Measurements from ENCODE around the gene VWA8. TPM values are rescaled to one million over a fixed set of nuclear protein-coding genes. Genes with fewer than 3 reads are reported as not detected.

VWA8 gene
- total and polyA plus RNA-seq, 2 of the 13 experiments (the other 11 are each of a cell fraction or from before 2014, with no cell fraction given): 9.1 to 17.3 TPM

DNA sequence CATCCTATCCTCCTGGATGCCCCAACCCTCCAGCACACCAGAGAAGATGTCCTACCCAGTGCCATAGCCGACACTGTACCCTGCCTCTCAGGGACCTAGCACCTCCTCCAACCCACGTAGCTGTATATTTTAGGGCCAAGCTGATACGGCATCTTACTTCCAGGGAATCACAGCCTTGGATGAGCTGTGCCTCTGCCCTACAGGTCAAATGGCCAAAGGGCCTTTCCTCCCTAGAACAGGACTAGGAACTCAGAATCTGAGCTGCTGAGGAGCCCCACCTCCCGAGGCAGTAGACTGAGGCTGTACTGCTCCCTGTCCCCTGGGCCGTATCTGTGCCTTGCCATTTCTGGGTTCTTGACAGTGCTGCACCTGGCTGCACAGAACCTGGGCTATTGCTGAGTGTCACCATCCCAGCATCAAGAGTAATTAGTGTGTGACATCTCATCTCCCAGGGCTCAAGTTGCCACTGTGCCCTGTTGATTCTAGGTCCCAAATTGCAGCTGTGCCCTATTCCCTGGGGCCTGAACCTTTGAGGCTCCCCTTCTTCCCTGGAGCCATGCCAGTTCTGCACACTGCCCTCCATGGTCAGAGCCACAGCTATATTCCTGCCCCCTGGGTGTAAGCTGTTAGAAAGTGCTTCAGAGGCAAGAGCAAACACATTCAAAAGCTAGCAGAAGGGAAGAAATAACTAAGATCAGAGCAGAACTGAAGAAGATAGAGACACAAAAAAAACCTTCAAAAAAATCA is 41.0 kb downstream of the VWA8 start:
- no peak overlapping the region for H2AFZ ChIP-seq (ENCODE audit: low read length)
- FAIRE-seq (no peak), ATAC-seq (no peak), DNase-seq (ENCODE audit: low spot score) (no peak)
- no peaks in the 10 kb centered on the region for H3K79me2 ChIP-seq (ENCODE audit: insufficient read depth, low read length)
- POLR2A ChIA-PET: no interaction called here
- CTCF ChIA-PET (ENCODE audit: low intra/inter-chr PET ratio, low total read pairs): no interaction called here
- no TSS peak for BruUV-seq (replicated peaks)
- H3K27me3 ChIP-seq (ENCODE audit: control insufficient read depth in 1 of 2, insufficient read depth in 2 of 2, low read length in 2 of 2): no peaks in the 10 kb centered on the region
- H3K36me3 ChIP-seq (replicated peaks in 1 of 2; ENCODE audit: control insufficient read depth in 1 of 2, insufficient read depth in 2 of 2, low read length in 2 of 2): no peaks in the 10 kb centered on the region
- H3K4me3 ChIP-seq (replicated peaks in 1 of 3; ENCODE audit: insufficient read depth in 1 of 3, low read depth in 2 of 3, low read length in 3 of 3): no peak overlapping the region
- H3K4me1 ChIP-seq (ENCODE audit: insufficient read depth, low read length): peaks cover 12% of the 10 kb centered on the region; the same call in 1 of the 2 replicates
- 100% methylated on average over 2 of the region's 5 CpGs for WGBS (ENCODE audit: low lambda C conversion rate)
- in situ Hi-C loops (cut with HindIII; ENCODE audit: extremely low pct_ligation_motif_present, low pct_unique_long_range_greater_than_20kb): no loop called here
- no peak overlapping the region for H3K27ac ChIP-seq (ENCODE audit: extremely low read length, insufficient read depth, low read length)
- H3K9ac ChIP-seq (ENCODE audit: insufficient read depth, low read depth, low read length): no peak overlapping the region
- TF ChIP-seq SMC3 (IDR thresholded peaks at IDR 0.05; ENCODE audit: low read length) (no peak), FOXA3 (CRISPR knock-in tag; IDR thresholded peaks at IDR 0.05) (no peak)
- TF ChIP-seq, protein P1, sequence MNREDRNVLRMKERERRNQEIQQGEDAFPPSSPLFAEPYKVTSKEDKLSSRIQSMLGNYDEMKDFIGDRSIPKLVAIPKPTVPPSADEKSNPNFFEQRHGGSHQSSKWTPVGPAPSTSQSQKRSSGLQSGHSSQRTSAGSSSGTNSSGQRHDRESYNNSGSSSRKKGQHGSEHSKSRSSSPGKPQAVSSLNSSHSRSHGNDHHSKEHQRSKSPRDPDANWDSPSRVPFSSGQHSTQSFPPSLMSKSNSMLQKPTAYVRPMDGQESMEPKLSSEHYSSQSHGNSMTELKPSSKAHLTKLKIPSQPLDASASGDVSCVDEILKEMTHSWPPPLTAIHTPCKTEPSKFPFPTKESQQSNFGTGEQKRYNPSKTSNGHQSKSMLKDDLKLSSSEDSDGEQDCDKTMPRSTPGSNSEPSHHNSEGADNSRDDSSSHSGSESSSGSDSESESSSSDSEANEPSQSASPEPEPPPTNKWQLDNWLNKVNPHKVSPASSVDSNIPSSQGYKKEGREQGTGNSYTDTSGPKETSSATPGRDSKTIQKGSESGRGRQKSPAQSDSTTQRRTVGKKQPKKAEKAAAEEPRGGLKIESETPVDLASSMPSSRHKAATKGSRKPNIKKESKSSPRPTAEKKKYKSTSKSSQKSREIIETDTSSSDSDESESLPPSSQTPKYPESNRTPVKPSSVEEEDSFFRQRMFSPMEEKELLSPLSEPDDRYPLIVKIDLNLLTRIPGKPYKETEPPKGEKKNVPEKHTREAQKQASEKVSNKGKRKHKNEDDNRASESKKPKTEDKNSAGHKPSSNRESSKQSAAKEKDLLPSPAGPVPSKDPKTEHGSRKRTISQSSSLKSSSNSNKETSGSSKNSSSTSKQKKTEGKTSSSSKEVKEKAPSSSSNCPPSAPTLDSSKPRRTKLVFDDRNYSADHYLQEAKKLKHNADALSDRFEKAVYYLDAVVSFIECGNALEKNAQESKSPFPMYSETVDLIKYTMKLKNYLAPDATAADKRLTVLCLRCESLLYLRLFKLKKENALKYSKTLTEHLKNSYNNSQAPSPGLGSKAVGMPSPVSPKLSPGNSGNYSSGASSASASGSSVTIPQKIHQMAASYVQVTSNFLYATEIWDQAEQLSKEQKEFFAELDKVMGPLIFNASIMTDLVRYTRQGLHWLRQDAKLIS (CRISPR knock-in tag; IDR thresholded peaks at IDR 0.05): no peak
- H3K4me2 ChIP-seq (ENCODE audit: low read depth, low read length): no peak overlapping the region
- intact Hi-C loops (cut with micrococcal nuclease; ENCODE audit: unreplicated experiment): no loop called here
- no peaks in the 10 kb centered on the region for H4K20me1 ChIP-seq (ENCODE audit: insufficient read depth, low read length)
- H3K9me3 ChIP-seq (ENCODE audit: low read length): peaks cover 2% of the 10 kb centered on the region; the same call in 1 of the 2 replicates
